Breast epithelium (tissue), 4 donors: ENCODE data around the gene POC1A. TPM values are rescaled to one million over a fixed set of nuclear protein-coding genes. Genes with fewer than 3 reads are reported as not detected.
A peak's percentile ranks its signal among the peaks of the same experiment; 100 is the strongest.

ENCODE experiments used
- DNase-seq, 2 donors: peaks; one replicate each; pipeline ENCODE4 v3.0.0-alpha.2; 2019; ENCODE audit warnings: low spot score in 2 of 2
- H3K27ac ChIP-seq, 2 donors: fragments of 200-600 bp; sonication (generic) in 1 of 2; one replicate each; pipeline ENCODE4 v1.5.1; 2016 to 2019; ENCODE audit warnings: mild to moderate bottlenecking in 1 of 2
- H3K27me3 ChIP-seq, 2 donors: fragments of 200-600 bp; sonication (generic) in 1 of 2; one replicate each; pipeline versions ENCODE4 v1.5.1 to v1.6.0; 2017 to 2019; ENCODE audit warnings: control low read depth in 1 of 2, mild to moderate bottlenecking in 1 of 2
- H3K36me3 ChIP-seq: fragments of 200-600 bp; one replicate; pipeline ENCODE4 v1.5.1; 2019
- H3K4me1 ChIP-seq, 2 donors: fragments of 200-600 bp; sonication (generic); one replicate each; pipeline ENCODE4 v1.5.1; 2016 to 2019; ENCODE audit warnings: control low read depth in 1 of 2
- H3K4me3 ChIP-seq, 3 donors: fragments of 200-600 bp; sonication (generic); 1 replicate in 2 of 3; 2 replicates in 1 of 3; pipeline ENCODE4 v1.5.1; 2016 to 2019; ENCODE audit warnings: mild to moderate bottlenecking in 3 of 3, moderate library complexity in 2 of 3
- H3K9me3 ChIP-seq, 2 donors: fragments of 200-600 bp; sonication (generic) in 1 of 2; one replicate each; pipeline ENCODE4 v1.5.1; 2016 to 2019; ENCODE audit warnings: control low read depth in 1 of 2
- CTCF ChIP-seq, 3 donors: fragments of 450-650 bp; IDR thresholded peaks; one replicate each; pipeline ENCODE4 v1.5.1; 2016 to 2017; ENCODE audit warnings: antibody characterized with exemption in 3 of 3, mild to moderate bottlenecking in 3 of 3, moderate library complexity in 3 of 3
- POLR2A ChIP-seq: fragments of 450-650 bp; IDR thresholded peaks from one replicate; pipeline ENCODE4 v1.6.1; 2016; ENCODE audit warnings: antibody characterized with exemption, mild to moderate bottlenecking, moderate library complexity
- POLR2AphosphoS5 ChIP-seq, 3 donors: sonication (generic); formaldehyde crosslinking; IDR thresholded peaks; one replicate each; pipeline ENCODE4 v1.6.1; 2017; ENCODE audit warnings: antibody characterized with exemption in 3 of 3
- intact Hi-C: fragments of 100-400 bp; cut with DNase I; formaldehyde crosslinking; loops from one replicate; pipeline ENCODE4 v1.15.1; 2023; ENCODE audit warnings: low total_unique reads
- total RNA-seq, 3 donors: library from RNA; depleted of rRNA; stranded (reverse); fragments of >200 nt; gene quantifications; one replicate each; pipeline ENCODE4 v1.1.0, GENCODE V29; 2016

Gene POC1A
- total RNA-seq, 3 donors from 2014 or later = 1.9 to 2.7 (median 2.6) TPM

- intact Hi-C loops = no loop called here
- Histone ChIP-seq H3K27ac (peak overlapping the region; percentile 84 to 87), H3K4me3 (peak overlapping the region; percentile 74 to 78 (median 77)), H3K4me1 (peaks cover 5 to 15% of the 10 kb centered on the region in 2 donors), H3K9me3 (no peaks in the 10 kb centered on the region), H3K36me3 (no peaks in the 10 kb centered on the region), H3K27me3 (no peaks in the 10 kb centered on the region)
- DNase-seq = no peak
- no peak for TF ChIP-seq CTCF (IDR thresholded peaks at IDR 0.05)
- TF ChIP-seq POLR2AphosphoS5 (IDR thresholded peaks at IDR 0.05) = no peak
- no peak for TF ChIP-seq POLR2A
These were observed 44.7 kb upstream of the POC1A start for GRCh38 chr3:52198643-52199608.

- Histone ChIP-seq H3K27me3 (no peaks in the 10 kb centered on the region), H3K36me3 (no peaks in the 10 kb centered on the region), H3K9me3 (no peaks in the 10 kb centered on the region), H3K4me3 (peak within 1 kb of the TSS; percentile 74 to 78 (median 77)), H3K27ac (peak within 1 kb of the TSS; percentile 84 to 87), H3K4me1 (peaks cover 5 to 15% of the 10 kb centered on the region in 2 donors)
- intact Hi-C loops = no loop called here
- DNase-seq = peak; percentile 83 to 85
- TF ChIP-seq POLR2A (peak; percentile 69), CTCF (IDR thresholded peaks at IDR 0.05) (no peak), POLR2AphosphoS5 (IDR thresholded peaks at IDR 0.05) (peak in 2 of 3 donors; percentile 55 to 70)
These were observed 43.8 kb upstream of the POC1A start, which contains the start of gene ALAS1 for GRCh38 chr3:52197842-52198625. ALAS1 (plus strand) TSS chr3:52198160; CDS start chr3:52199242, 1,082 bp downstream.

GRCh38 chr3:52197499-52197841 lies 43.2 kb upstream of the POC1A start:
- H3K9me3 ChIP-seq = no peaks in the 10 kb centered on the region
- no peak for DNase-seq
- no peaks in the 10 kb centered on the region for H3K27me3 ChIP-seq
- peak overlapping the region; percentile 74 to 78 (median 77) for H3K4me3 ChIP-seq
- TF ChIP-seq POLR2A (no peak), CTCF (IDR thresholded peaks at IDR 0.05) (no peak)
- intact Hi-C loops = no loop called here
- H3K27ac ChIP-seq = peak overlapping the region; percentile 84 to 87
- H3K36me3 ChIP-seq = no peaks in the 10 kb centered on the region
- H3K4me1 ChIP-seq = peaks cover 5 to 15% of the 10 kb centered on the region in 2 donors

GRCh38 chr3:52196977-52197376 lies 42.8 kb upstream of the POC1A start:
- Histone ChIP-seq H3K27ac (peak overlapping the region; percentile 84 to 87), H3K9me3 (no peaks in the 10 kb centered on the region), H3K36me3 (no peaks in the 10 kb centered on the region), H3K4me1 (peaks cover 5 to 15% of the 10 kb centered on the region in 2 donors), H3K4me3 (peak overlapping the region in 1 of 3 donors; percentile 77), H3K27me3 (no peaks in the 10 kb centered on the region)
- no peak for DNase-seq
- intact Hi-C loops = no loop called here
- TF ChIP-seq CTCF (IDR thresholded peaks at IDR 0.05) = no peak
- TF ChIP-seq POLR2A = no peak
- TF ChIP-seq POLR2AphosphoS5 (IDR thresholded peaks at IDR 0.05) = no peak
